SK-N-MC (cell line): ENCODE results near the gene METRN.

Source experiments
- DNase-seq: peaks from one replicate; pipeline ENCODE4 v3.0.0-alpha.2; 2011; ENCODE audit warnings: low read depth, low spot score
- H3K27ac ChIP-seq: fragments of 200-600 bp; sonication (generic); 2 replicates; pipeline ENCODE4 v1.5.1; 2016; ENCODE audit warnings: mixed run types
- H3K36me3 ChIP-seq: fragments of 200-600 bp; sonication (generic); 2 replicates; pipeline ENCODE4 v1.6.1; 2017; ENCODE audit warnings: antibody characterized with exemption, low read length, mixed read lengths; ENCODE audit not compliant: insufficient read depth
- H3K4me3 ChIP-seq: fragments of 200-600 bp; sonication (generic); 2 replicates; pipeline ENCODE4 v1.5.1; 2016
- H3K9ac ChIP-seq: fragments of 200-600 bp; sonication (generic); 2 replicates; pipeline ENCODE4 v1.8.0; 2017; ENCODE audit warnings: mixed run types, mixed read lengths; ENCODE audit not compliant: insufficient read length
- H3K9me3 ChIP-seq: fragments of 200-600 bp; sonication (generic); 2 replicates; pipeline ENCODE4 v1.6.1; 2017; ENCODE audit warnings: low read depth, mild to moderate bottlenecking, antibody characterized with exemption, low read length, moderate library complexity, mixed read lengths
- EZH2 ChIP-seq: fragments of 200-600 bp; sonication (generic); IDR thresholded peaks from one replicate; pipeline ENCODE4 v1.6.1; 2017; ENCODE audit warnings: antibody characterized with exemption
- FOXP2 ChIP-seq: optimal IDR thresholded peaks from 2 replicates; pipeline ENCODE3; 2011; ENCODE audit warnings: mild to moderate bottlenecking, moderate library complexity; ENCODE audit not compliant: insufficient read depth; ENCODE audit errors: extremely low read length, control extremely low read depth
- POLR2AphosphoS5 ChIP-seq: IDR thresholded peaks from 2 replicates; pipeline ENCODE4 v1.6.1; 2012; ENCODE audit warnings: mild to moderate bottlenecking, low read depth, low read length, borderline replicate concordance

Gene METRN

GRCh38 chr16:676565-676902 lies 38.4 kb upstream of the METRN start:
- H3K9ac ChIP-seq: no peak overlapping the region
- H3K27ac ChIP-seq: no peak overlapping the region
- peaks cover 27% of the 10 kb centered on the region; the same call in 1 of the 2 replicates for H3K36me3 ChIP-seq
- no peak overlapping the region for H3K4me3 ChIP-seq
- DNase-seq: no peak
- no peak for TF ChIP-seq POLR2AphosphoS5
- TF ChIP-seq FOXP2: no peak
- no peaks in the 10 kb centered on the region for H3K9me3 ChIP-seq

- DNase-seq: no peak
- H3K36me3 ChIP-seq: peaks cover 29% of the 10 kb centered on the region
- no peak for TF ChIP-seq POLR2AphosphoS5
- no peak for TF ChIP-seq EZH2
- H3K4me3 ChIP-seq: no peak overlapping the region
- H3K9me3 ChIP-seq: no peaks in the 10 kb centered on the region
- no peak overlapping the region for H3K27ac ChIP-seq
- no peak overlapping the region for H3K9ac ChIP-seq
Observed at GRCh38 chr16:676913-677312, 38.0 kb upstream of the METRN start.

- peaks cover 29% of the 10 kb centered on the region for H3K36me3 ChIP-seq
- H3K4me3 ChIP-seq: no peak overlapping the region
- no peaks in the 10 kb centered on the region for H3K9me3 ChIP-seq
- no peak overlapping the region for H3K27ac ChIP-seq
- no peak for TF ChIP-seq EZH2
- no peak for TF ChIP-seq POLR2AphosphoS5
- no peak for TF ChIP-seq FOXP2
- DNase-seq: no peak
- H3K9ac ChIP-seq: no peak overlapping the region
Observed at GRCh38 chr16:677316-678190, 37.4 kb upstream of the METRN start.

- no peak overlapping the region for H3K4me3 ChIP-seq
Observed at GRCh38 chr16:678209-678857, 36.6 kb upstream of the METRN start.

GRCh38 chr16:678858-679813 lies 35.8 kb upstream of the METRN start:
- peak overlapping the region; percentile 85 for H3K9ac ChIP-seq

More at GRCh38 chr16:678209-678857, 36.6 kb upstream of the METRN start:
- Histone ChIP-seq H3K9me3 (no peaks in the 10 kb centered on the region), H3K36me3 (peaks cover 29% of the 10 kb centered on the region), H3K9ac (no peak overlapping the region), H3K27ac (no peak overlapping the region; the same call in 1 of the 2 replicates)
- no peak for DNase-seq
- no peak for TF ChIP-seq EZH2
- TF ChIP-seq POLR2AphosphoS5: no peak
- no peak for TF ChIP-seq FOXP2

GRCh38 chr16:679814-680624 lies 34.9 kb upstream of the METRN start, which contains the start of gene STUB1:
Gene STUB1, plus strand, starts transcription at chr16:680410. Its CDS starts 116 bp downstream, at chr16:680526.
- peak within 1 kb of the TSS; percentile 91 for H3K9ac ChIP-seq
- peak within 1 kb of the TSS; percentile 94 for H3K4me3 ChIP-seq
- TF ChIP-seq FOXP2 (no peak), EZH2 (no peak), POLR2AphosphoS5 (peak; percentile 69; the same call in 1 of the 2 replicates)
- peaks cover 22% of the 10 kb centered on the region for H3K36me3 ChIP-seq
- DNase-seq: peak; percentile 52
- no peaks in the 10 kb centered on the region for H3K9me3 ChIP-seq
- peak within 1 kb of the TSS; percentile 91 for H3K27ac ChIP-seq

More at GRCh38 chr16:678858-679813, 35.8 kb upstream of the METRN start:
- no peak for DNase-seq
- Histone ChIP-seq H3K9me3 (no peaks in the 10 kb centered on the region), H3K36me3 (peaks cover 23% of the 10 kb centered on the region), H3K27ac (peak overlapping the region; percentile 91), H3K4me3 (peak overlapping the region; percentile 94)
- no peak for TF ChIP-seq EZH2
- TF ChIP-seq POLR2AphosphoS5: no peak; the same call in 1 of the 2 replicates
- no peak for TF ChIP-seq FOXP2

- Histone ChIP-seq H3K27ac (peak overlapping the region; percentile 75), H3K9me3 (no peaks in the 10 kb centered on the region), H3K36me3 (peaks cover 22% of the 10 kb centered on the region), H3K4me3 (peak overlapping the region; percentile 91), H3K9ac (peak overlapping the region; percentile 91)
- no peak for TF ChIP-seq EZH2
- TF ChIP-seq POLR2AphosphoS5: no peak
- TF ChIP-seq FOXP2: no peak
- no peak for DNase-seq
Observed at GRCh38 chr16:680625-680945, 34.3 kb upstream of the METRN start.
